SK-N-SH (cell line): ENCODE data around the gene TMEM123. TPM values are rescaled to one million over a fixed set of nuclear protein-coding genes. Genes with fewer than 3 reads are reported as not detected.
A peak's percentile ranks its signal among the peaks of the same experiment; 100 is the strongest.

Source experiments
- CTCF ChIA-PET: fragments of 300-600, 350-600 bp; formaldehyde crosslinking; extraction: SDS; loops from one replicate; lab custom pipeline; 2021; lab: Yijun Ruan, JAX
- POLR2A ChIA-PET: fragments of 350-600 bp; sonication (Branson Sonifier 250); formaldehyde crosslinking; extraction: SDS; loops from one replicate; lab custom pipeline; 2020; ENCODE audit warnings: antibody characterized with exemption, inconsistent platforms; lab: Yijun Ruan, JAX
- DNase-seq: peaks from one replicate; pipeline ENCODE4 v3.0.0; 2012
- H2AFZ ChIP-seq: fragments of 200-600 bp; sonication (generic); 2 replicates; pipeline ENCODE4 v1.8.1; 2016; ENCODE audit warnings: antibody characterized with exemption, mild to moderate bottlenecking, low read depth
- H3F3A ChIP-seq: fragments of 200-600 bp; sonication (generic); replicated peaks from 2 replicates; pipeline ENCODE3; 2016; ENCODE audit warnings: antibody characterized with exemption, mild to moderate bottlenecking; ENCODE audit not compliant: insufficient read depth
- H3K27ac ChIP-seq, 2 experiments: fragments of 200-500 bp in 1 of 2; fragments of 200-600 bp in 1 of 2; sonication (Bioruptor generic) in 1 of 2; sonication (generic), shearing (Covaris generic) in 1 of 2; 2 replicates each; pipeline versions ENCODE4 v1.5.1 to v1.6.1; 2014 to 2016; ENCODE audit warnings: low read depth in 2 of 2, inconsistent platforms in 1 of 2, low read length in 1 of 2, mild to moderate bottlenecking in 1 of 2, mixed read lengths in 1 of 2
- H3K27me3 ChIP-seq: fragments of 200-600 bp; sonication (generic), shearing (Covaris generic); 2 replicates; pipeline ENCODE4 v1.6.1; 2016; ENCODE audit warnings: mixed run types; ENCODE audit not compliant: insufficient read depth
- H3K36me3 ChIP-seq, 2 experiments: fragments of 200-500 bp in 1 of 2; fragments of 200-600 bp in 1 of 2; sonication (Bioruptor generic) in 1 of 2; sonication (generic) in 1 of 2; replicated peaks in 1 of 2; 2 replicates each; pipeline versions ENCODE3 to v1.5.1; 2014 to 2016; ENCODE audit warnings: low read length in 1 of 2, mild to moderate bottlenecking in 1 of 2; ENCODE audit not compliant: insufficient read depth in 2 of 2, control insufficient read depth in 1 of 2
- H3K4me1 ChIP-seq, 2 experiments: fragments of 200-500 bp in 1 of 2; fragments of 200-600 bp in 1 of 2; sonication (Bioruptor generic) in 1 of 2; sonication (generic), shearing (Covaris generic) in 1 of 2; 2 replicates each; pipeline versions ENCODE4 v1.5.1 to v1.6.1; 2014 to 2016; ENCODE audit warnings: low read depth in 1 of 2, low read length in 1 of 2, mixed run types in 1 of 2; ENCODE audit not compliant: insufficient read depth in 2 of 2, control insufficient read depth in 1 of 2
- H3K4me2 ChIP-seq: fragments of 200-600 bp; sonication (generic), shearing (Covaris generic); 2 replicates; pipeline ENCODE4 v1.6.1; 2017; ENCODE audit warnings: mixed run types
- H3K4me3 ChIP-seq, 2 experiments: fragments of 200-500 bp in 1 of 2; fragments of 200-600 bp in 1 of 2; sonication (Bioruptor generic) in 1 of 2; sonication (generic), shearing (Covaris generic) in 1 of 2; 2 replicates each; pipeline versions ENCODE4 v1.5.1 to v1.8.1; 2014 to 2016; ENCODE audit warnings: low read depth in 2 of 2, inconsistent platforms in 1 of 2, low read length in 1 of 2, mild to moderate bottlenecking in 1 of 2, mixed read lengths in 1 of 2, moderate library complexity in 1 of 2
- H3K79me2 ChIP-seq: fragments of 200-600 bp; sonication (generic); 2 replicates; pipeline ENCODE4 v1.8.1; 2017; ENCODE audit warnings: mild to moderate bottlenecking; ENCODE audit not compliant: insufficient read depth
- H3K9ac ChIP-seq: fragments of 200-600 bp; sonication (generic); 2 replicates; pipeline ENCODE4 v1.6.1; 2017; ENCODE audit warnings: mixed run types
- H3K9me2 ChIP-seq: fragments of 200-600 bp; sonication (generic); 2 replicates; pipeline ENCODE4 v1.6.1; 2017; ENCODE audit warnings: mixed run types
- H3K9me3 ChIP-seq: fragments of 200-600 bp; sonication (generic); 2 replicates; pipeline ENCODE4 v1.6.1; 2017; ENCODE audit warnings: mixed run types, mild to moderate bottlenecking, moderate library complexity
- H4K20me1 ChIP-seq: fragments of 200-600 bp; sonication (generic); 2 replicates; pipeline ENCODE4 v1.6.1; 2017; ENCODE audit warnings: mild to moderate bottlenecking, mixed run types; ENCODE audit not compliant: insufficient read depth
- ELF1 ChIP-seq: IDR thresholded peaks from 2 replicates; pipeline ENCODE4 v1.4.0; 2012
- IRF3 ChIP-seq: fragments of 150-350 bp; IDR thresholded peaks from 2 replicates; pipeline ENCODE4 v1.6.1; 2016; ENCODE audit warnings: mild to moderate bottlenecking, low read depth, low read length
- MEF2A ChIP-seq: IDR thresholded peaks from 2 replicates; pipeline ENCODE4 v1.4.0; 2012; ENCODE audit warnings: low read depth, borderline replicate concordance
- PBX3 ChIP-seq: IDR thresholded peaks from 2 replicates; pipeline ENCODE4; 2012
- POLR2AphosphoS5 ChIP-seq: IDR thresholded peaks from 2 replicates; pipeline ENCODE4 v1.6.1; 2012; ENCODE audit warnings: low read depth, low read length
- RAD21 ChIP-seq: IDR thresholded peaks from 2 replicates; pipeline ENCODE4 v1.6.1; 2012; ENCODE audit warnings: mild to moderate bottlenecking, low read length
- SIN3A ChIP-seq: IDR thresholded peaks from 2 replicates; pipeline ENCODE4 v1.6.1; 2012; ENCODE audit warnings: low read depth, mild to moderate bottlenecking, low read length, moderate library complexity, borderline replicate concordance
- USF1 ChIP-seq: IDR thresholded peaks from 2 replicates; pipeline ENCODE4 v1.4.0; 2012; ENCODE audit warnings: low read depth, borderline replicate concordance
- USF2 ChIP-seq: fragments of 150-350 bp; IDR thresholded peaks from 2 replicates; pipeline ENCODE4 v1.6.1; 2017; ENCODE audit warnings: antibody characterized with exemption, low read length, low read depth, borderline replicate concordance
- ZBTB33 ChIP-seq: IDR thresholded peaks from 2 replicates; pipeline ENCODE4 v1.4.0; 2012; ENCODE audit warnings: low read depth, borderline replicate concordance
- WGBS: methylation state at CpG from one replicate; pipeline ENCODE4 v1.1.6; 2017; ENCODE audit warnings: low lambda C conversion rate; 5-methylcytosine and 5-hydroxymethylcytosine counted together
- polyA plus RNA-seq, 3 experiments: library from polyadenylated mRNA; depleted of rRNA; stranded (reverse); fragments of >200 nt; gene quantifications; 2 replicates each; pipeline ENCODE4 v1.2.3, GENCODE V29; 2012

TMEM123 gene
- polyA plus RNA-seq, 1 of the 3 experiments (the other 2 are of a cell fraction): 86.1 TPM

GRCh38 chr11:102451041-102451680, 1.4 kb downstream of the TMEM123 start:
- Histone ChIP-seq H3F3A (peaks cover 20% of the 10 kb centered on the region), H2AFZ (peak overlapping the region; percentile 87), H3K27me3 (no peaks in the 10 kb centered on the region), H3K4me3 (peak overlapping the region; percentile 81 to 97), H3K4me2 (peak overlapping the region; percentile 90), H3K9ac (peak overlapping the region; percentile 85), H3K36me3 (peaks cover 6 to 15% of the 10 kb centered on the region in 2 experiments), H3K9me3 (no peaks in the 10 kb centered on the region), H4K20me1 (no peaks in the 10 kb centered on the region), H3K79me2 (peaks cover 59% of the 10 kb centered on the region), H3K27ac (peak overlapping the region; percentile 72 to 90), H3K4me1 (peaks cover 7 to 19% of the 10 kb centered on the region in 2 experiments; a peak in 3 of 4 replicates), H3K9me2 (no peaks in the 10 kb centered on the region)
- no peak for DNase-seq
- TF ChIP-seq ELF1 (0 out of 2 replicates have a peak, but pooled peaks have one; percentile 22), IRF3 (no peak)
- CTCF ChIA-PET: interaction anchor here (0.7 to 3.0 kb wide), 3 partner anchors 61 to 108 kb away, joined by 3 to 11 read pairs (median 4); no protein-coding TSS in a partner anchor
- POLR2A ChIA-PET: interaction anchor here (0.9 kb wide), 1 partner anchor 28 kb away, joined by 4 read pairs; no protein-coding TSS in a partner anchor
- 48% methylated on average over 6 of the region's 6 CpGs for WGBS

GRCh38 chr11:102449651-102450570, 2.7 kb downstream of the TMEM123 start:
- Histone ChIP-seq H3K4me3 (no peak overlapping the region), H3K27me3 (no peaks in the 10 kb centered on the region), H3K4me1 (peaks cover 7 to 19% of the 10 kb centered on the region in 2 experiments; a peak in 3 of 4 replicates), H3K79me2 (peaks cover 72% of the 10 kb centered on the region), H2AFZ (no peak overlapping the region), H3K36me3 (peaks cover 13 to 24% of the 10 kb centered on the region in 2 experiments), H3K9ac (peak overlapping the region; percentile 85; the same call in 1 of the 2 replicates), H3K9me3 (no peaks in the 10 kb centered on the region), H4K20me1 (no peaks in the 10 kb centered on the region), H3K27ac (no peak overlapping the region)
- POLR2A ChIA-PET: no interaction called here
- WGBS: 94% methylated on average over 7 of the region's 7 CpGs
- TF ChIP-seq SIN3A (no peak), USF2 (no peak), MEF2A (no peak), ZBTB33 (no peak), POLR2AphosphoS5 (no peak), RAD21 (no peak), PBX3 (no peak), USF1 (no peak)
- TF ChIP-seq, all 33 proteins: peak for 0
- H3K9me2 ChIP-seq: no peaks in the 10 kb centered on the region
- DNase-seq: no peak
- H3F3A ChIP-seq: peaks cover 26% of the 10 kb centered on the region
- CTCF ChIA-PET: interaction anchor here (0.7 to 3.0 kb wide), 2 partner anchors 39 to 59 kb away, joined by 3 to 11 read pairs; no protein-coding TSS in a partner anchor
- no peak overlapping the region; the same call in 1 of the 2 replicates for H3K4me2 ChIP-seq
